ENCODE data around the gene CHRNA10.

- TF ChIP-seq CTCF (conservative IDR thresholded peaks at IDR 0.05; ENCODE audit: low read length) (no peak), EZH2phosphoT487 (IDR thresholded peaks at IDR 0.05; ENCODE audit: borderline replicate concordance) (no peak)
These were observed 53.2 kb downstream of the CHRNA10 start for GRCh38 chr11:3617990-3618389.
